ENCODE measurements around the gene TARBP1. TPM values are rescaled to one million over a fixed set of nuclear protein-coding genes. Genes with fewer than 3 reads are reported as not detected.

The TARBP1 gene
- total and polyA plus RNA-seq, 3 donors from 2014 or later, result 29.5 to 39.8 (median 31.3) TPM

GRCh38 chr1:234475167-234475793 is 3.7 kb downstream of the TARBP1 start:
- Histone ChIP-seq H3K27ac (no peak overlapping the region), H3K9me3 (no peaks in the 10 kb centered on the region), H3K4me3 (no peak overlapping the region), H3K36me3 (ENCODE audit: low read depth, missing control alignments) (no peaks in the 10 kb centered on the region), H3K27me3 (no peaks in the 10 kb centered on the region), H3K4me1 (peaks cover 7% of the 10 kb centered on the region)
- 73 to 82% methylated on average over 9 to 12 of the region's 12 CpGs for WGBS, 2 donors
- TF ChIP-seq POLR2A (IDR thresholded peaks at IDR 0.05), result no peak
- TF ChIP-seq CTCF (IDR thresholded peaks at IDR 0.05), result no peak
- no peak for DNase-seq
- intact Hi-C loops (cut with DNase I; ENCODE audit: low total_unique reads), result no loop called here

- H3K36me3 ChIP-seq (ENCODE audit: low read depth, missing control alignments), result no peaks in the 10 kb centered on the region
- intact Hi-C loops (cut with DNase I; ENCODE audit: low total_unique reads), result no loop called here
- H3K4me3 ChIP-seq, result no peak overlapping the region
- no peak overlapping the region for H3K27ac ChIP-seq
- peaks cover 7% of the 10 kb centered on the region for H3K4me1 ChIP-seq
- no peak for TF ChIP-seq POLR2A (IDR thresholded peaks at IDR 0.05)
- TF ChIP-seq CTCF (IDR thresholded peaks at IDR 0.05), result no peak
- 56 to 78% methylated on average over 2 of the region's 2 CpGs for WGBS, 2 donors
- no peaks in the 10 kb centered on the region for H3K27me3 ChIP-seq
- no peak for DNase-seq
- H3K9me3 ChIP-seq, result no peaks in the 10 kb centered on the region
Observed at GRCh38 chr1:234474375-234474774, 4.6 kb downstream of the TARBP1 start.

GRCh38 chr1:234473118-234473517 is 5.9 kb downstream of the TARBP1 start:
- DNase-seq, result no peak
- 72 to 82% methylated on average over 3 of the region's 3 CpGs for WGBS, 2 donors
- Histone ChIP-seq H3K4me3 (no peak overlapping the region), H3K27ac (no peak overlapping the region), H3K9me3 (no peaks in the 10 kb centered on the region), H3K36me3 (ENCODE audit: low read depth, missing control alignments) (no peaks in the 10 kb centered on the region), H3K4me1 (peaks cover 7% of the 10 kb centered on the region), H3K27me3 (no peaks in the 10 kb centered on the region)
- intact Hi-C loops (cut with DNase I; ENCODE audit: low total_unique reads), result no loop called here
- TF ChIP-seq CTCF (IDR thresholded peaks at IDR 0.05) (no peak), POLR2A (IDR thresholded peaks at IDR 0.05) (no peak)

- TF ChIP-seq CTCF (IDR thresholded peaks at IDR 0.05) (no peak), POLR2A (IDR thresholded peaks at IDR 0.05) (no peak)
- H3K4me1 ChIP-seq, result no peaks in the 10 kb centered on the region
- no peak overlapping the region for H3K4me3 ChIP-seq
- no peak overlapping the region for H3K27ac ChIP-seq
- no peaks in the 10 kb centered on the region for H3K27me3 ChIP-seq
- H3K9me3 ChIP-seq, result no peaks in the 10 kb centered on the region
- intact Hi-C loops (cut with DNase I; ENCODE audit: low total_unique reads), result no loop called here
- H3K36me3 ChIP-seq (ENCODE audit: low read depth, missing control alignments), result no peaks in the 10 kb centered on the region
- no peak for DNase-seq
Observed at GRCh38 chr1:234469376-234469775, 9.6 kb downstream of the TARBP1 start.

GRCh38 chr1:234468580-234468979 is 10.4 kb downstream of the TARBP1 start:
- Histone ChIP-seq H3K36me3 (ENCODE audit: low read depth, missing control alignments) (no peaks in the 10 kb centered on the region), H3K9me3 (no peaks in the 10 kb centered on the region), H3K27me3 (no peaks in the 10 kb centered on the region), H3K4me1 (no peaks in the 10 kb centered on the region), H3K4me3 (no peak overlapping the region), H3K27ac (no peak overlapping the region)
- TF ChIP-seq POLR2A (IDR thresholded peaks at IDR 0.05) (no peak), CTCF (IDR thresholded peaks at IDR 0.05) (no peak)
- intact Hi-C loops (cut with DNase I; ENCODE audit: low total_unique reads), result no loop called here
- no peak for DNase-seq
- 70 to 75% methylated on average over 1 of the region's 1 CpG for WGBS, 2 donors

All from testis (tissue), 3 donors.